SKM-1 (cell line): Measurements from ENCODE around the gene NEGR1.

Experiments
- DNase-seq: peaks from one replicate; lab custom pipeline; 2025; ENCODE audit not compliant: unreplicated experiment; lab: John Stamatoyannopoulos, UW

NEGR1 gene

DNA sequence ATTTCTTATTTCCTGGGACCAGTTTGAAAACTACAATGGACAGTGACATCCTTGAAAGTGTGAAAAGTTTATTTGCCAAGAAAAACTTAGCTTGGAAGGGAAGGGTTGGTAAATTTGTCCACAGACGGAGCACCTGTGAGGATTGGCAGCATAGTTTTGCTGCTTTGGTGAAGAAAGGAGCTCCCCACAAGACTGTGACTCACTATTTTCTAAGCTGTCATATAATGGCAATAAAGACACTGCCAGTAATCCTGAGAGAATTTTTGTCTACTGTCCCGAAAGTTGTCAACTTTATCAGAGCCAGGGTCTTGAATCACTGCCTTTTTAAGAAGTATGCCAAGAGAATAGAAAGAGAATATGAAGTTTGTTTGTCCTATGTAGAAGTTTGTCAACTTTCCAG, 230.8 kb downstream of the NEGR1 start:
- DNase-seq = no peak

DNA sequence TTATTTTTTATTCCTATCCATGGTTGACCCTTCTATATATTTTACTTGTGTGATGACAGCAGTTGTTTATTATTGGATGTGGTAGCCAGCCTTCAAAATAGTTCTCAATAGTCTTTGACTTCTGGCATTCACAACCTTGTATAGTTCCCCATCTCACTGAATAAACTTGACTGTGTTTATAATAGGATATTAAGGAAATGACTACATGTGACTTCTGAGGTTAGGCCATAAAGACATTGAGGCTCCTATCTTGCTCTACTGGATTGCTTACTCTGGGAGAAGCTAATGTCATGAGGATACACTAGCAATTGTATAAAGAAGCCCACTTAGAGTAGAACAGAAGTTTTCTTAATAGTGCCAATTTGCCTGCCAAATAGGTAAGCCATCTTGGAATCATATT, 231.8 kb downstream of the NEGR1 start:
- no peak for DNase-seq

DNA sequence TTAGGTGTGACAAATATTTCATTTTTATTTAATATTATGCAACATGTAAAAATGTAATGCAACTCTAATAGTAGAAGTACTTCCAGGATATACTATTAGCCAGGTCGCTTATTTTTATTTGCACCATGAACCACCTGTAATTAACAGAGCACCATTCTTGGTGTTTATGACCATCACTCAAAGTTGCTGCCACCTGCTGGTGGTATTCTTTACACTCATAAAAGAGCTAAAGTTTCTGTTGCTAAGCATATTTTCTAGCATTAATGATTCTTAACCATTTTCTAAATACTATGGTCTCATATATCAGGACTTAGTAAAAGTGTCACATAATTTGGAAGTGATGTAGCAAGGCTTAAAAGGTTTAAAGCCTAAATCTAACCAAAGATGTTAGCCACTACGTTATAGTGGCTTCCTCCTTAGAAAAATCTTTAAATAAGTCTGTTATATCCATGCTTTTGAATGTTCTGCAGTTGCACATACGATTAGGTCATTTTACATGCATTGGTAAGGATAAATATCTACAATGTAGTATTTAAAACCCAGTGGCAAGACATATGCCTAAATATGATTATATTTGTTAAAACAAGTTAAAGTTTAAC, 244.5 kb downstream of the NEGR1 start:
- peak; percentile 3 for DNase-seq

DNA sequence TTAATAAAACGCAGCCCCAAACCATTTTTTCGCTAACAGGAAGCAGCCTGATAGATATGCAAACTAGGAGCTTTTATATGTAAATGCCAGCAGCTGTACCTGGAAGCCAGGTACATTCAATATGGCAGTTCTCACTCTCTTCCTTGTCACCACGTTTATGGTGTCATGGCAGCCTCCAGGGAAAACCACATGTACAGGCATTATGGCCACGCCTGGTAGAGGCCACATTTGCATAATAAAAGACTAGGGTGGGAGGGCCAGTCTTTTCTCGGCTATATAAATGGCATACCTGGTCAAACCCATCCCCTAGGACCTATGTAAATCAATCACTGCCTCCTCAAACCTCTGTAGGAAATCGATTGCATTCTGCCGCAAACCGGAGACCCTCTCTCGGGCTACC, 247.5 kb downstream of the NEGR1 start:
- DNase-seq = no peak

DNA sequence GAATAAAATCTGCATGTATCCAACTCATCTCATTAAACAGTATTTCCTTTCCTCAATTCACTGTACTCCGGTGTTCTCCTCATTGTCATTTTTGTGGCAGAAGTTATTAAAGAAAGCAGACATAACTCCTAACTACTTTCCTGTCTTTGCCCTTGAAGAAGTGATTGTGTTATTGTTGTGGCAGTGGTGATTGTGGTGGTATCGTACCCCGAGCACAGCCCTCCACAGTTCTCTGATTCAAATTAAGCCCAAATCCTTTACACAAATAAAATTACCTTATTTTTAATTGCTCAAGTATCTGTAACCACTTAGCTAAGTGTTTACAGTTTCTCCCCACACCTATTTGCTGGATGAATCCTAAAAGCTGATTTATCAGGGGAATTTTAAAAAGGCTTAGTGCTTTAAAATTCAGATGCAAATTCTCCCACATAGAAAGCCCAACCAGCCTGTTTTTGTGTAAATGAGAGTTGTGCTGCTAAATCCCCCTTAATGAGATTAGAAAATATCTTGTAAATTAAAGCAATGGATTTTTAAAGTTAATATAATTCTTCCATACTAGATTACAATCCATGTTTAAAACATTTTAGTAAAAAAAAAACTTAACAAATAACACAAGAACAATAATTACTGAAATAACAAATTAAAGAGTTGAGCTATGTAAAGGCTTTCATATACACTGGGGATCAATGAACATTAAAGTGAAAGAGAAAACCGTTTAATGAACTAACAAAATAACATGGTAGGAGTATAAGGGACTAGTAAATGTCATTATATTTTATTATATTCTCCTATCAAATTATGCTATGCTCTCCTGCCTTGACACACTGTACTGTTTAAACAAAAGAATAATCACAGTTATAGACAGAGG, 259.0 kb downstream of the NEGR1 start:
- DNase-seq = no peak

DNA sequence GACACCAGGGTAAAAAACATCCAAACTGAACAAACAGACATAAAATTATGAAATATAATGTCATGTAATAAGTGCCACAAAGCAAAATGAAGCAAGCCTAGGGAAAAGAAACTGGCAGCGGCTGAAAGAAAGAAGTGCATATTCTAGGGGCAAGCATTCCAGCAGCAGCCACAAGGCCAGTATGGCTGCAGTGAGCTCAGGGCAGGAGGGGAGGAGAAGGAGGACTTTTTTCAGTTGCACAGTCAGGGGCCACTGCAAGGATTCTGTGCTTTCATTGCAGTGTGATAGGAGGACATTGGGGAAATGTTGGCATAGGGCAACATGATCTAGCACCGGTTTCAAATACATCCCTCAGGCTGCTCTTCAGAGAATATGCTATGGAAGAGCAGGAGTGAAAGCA, 263.8 kb downstream of the NEGR1 start:
- no peak for DNase-seq

DNA sequence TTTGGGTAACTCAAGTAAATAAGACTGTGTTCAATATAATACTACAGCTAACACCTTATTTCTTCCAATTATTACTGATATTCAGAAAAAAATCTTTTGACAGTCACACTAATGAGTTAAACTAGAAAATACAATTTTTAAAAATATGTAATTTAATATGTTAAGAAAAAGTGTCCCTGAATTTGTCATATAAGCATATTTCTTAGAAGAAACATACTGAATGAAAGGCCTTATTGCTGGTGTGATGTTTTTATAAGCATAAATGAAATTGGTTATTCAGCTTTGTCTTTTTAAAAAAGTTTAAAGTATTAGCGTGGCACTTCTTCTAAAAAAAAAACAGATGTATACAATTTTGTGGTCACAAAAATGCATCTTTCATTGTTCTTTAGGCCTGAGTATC, 267.3 kb downstream of the NEGR1 start:
- DNase-seq = no peak

DNA sequence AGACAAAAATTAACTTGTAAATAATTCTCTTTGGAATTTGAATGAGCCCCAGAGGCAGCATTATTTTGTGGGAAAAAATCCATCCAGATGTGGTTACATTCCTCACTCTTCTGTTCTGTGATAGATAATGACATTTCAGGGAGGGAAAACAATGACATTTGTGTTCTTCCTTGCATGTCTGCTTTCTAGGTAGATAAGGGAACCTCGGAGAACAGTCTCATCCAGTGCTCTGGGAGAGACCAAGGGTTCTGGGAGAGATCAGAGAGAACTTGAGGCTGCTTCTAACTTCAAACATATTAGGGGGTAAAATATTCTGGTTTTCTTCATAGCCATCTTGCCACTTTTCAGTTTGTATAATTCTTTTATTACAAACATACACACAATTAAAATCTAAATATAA, 269.2 kb downstream of the NEGR1 start:
- DNase-seq = no peak

DNA sequence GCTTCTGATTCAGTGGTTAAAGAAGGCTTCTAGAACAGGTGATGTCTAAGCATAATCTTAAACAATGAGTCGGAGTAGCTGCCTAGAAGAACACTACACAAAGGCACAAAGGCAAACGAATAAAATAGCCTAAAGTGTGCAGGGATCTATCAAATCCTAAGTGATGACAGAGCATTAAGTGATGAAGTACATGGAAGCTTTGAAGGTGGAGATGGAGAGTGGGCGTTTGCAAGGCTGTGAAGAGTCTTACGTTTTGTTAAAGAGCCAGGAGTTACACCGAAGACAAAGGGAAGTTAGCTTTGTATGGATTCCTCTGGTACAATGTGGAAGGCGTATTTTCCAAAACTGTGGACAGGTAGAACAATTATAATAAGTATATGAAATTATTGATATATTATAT, 270.6 kb downstream of the NEGR1 start:
- DNase-seq = no peak

DNA sequence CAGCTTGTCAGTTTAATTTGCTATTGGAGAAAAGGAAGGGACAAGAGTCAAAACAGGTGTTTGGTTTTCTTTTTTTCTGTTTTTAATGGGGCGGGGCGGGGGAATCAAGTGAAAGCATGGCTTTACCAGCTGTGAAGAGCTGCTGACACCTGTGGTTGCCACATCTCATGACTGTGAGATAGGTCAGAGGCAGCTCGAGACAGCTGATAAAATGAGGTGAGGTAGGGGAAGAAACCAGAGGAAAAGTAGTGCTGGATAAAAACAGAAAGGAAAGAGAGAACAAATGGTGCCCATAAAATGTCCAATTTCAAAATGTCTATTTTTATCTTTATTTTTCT, 272.3 kb downstream of the NEGR1 start:
- DNase-seq = no peak

DNA sequence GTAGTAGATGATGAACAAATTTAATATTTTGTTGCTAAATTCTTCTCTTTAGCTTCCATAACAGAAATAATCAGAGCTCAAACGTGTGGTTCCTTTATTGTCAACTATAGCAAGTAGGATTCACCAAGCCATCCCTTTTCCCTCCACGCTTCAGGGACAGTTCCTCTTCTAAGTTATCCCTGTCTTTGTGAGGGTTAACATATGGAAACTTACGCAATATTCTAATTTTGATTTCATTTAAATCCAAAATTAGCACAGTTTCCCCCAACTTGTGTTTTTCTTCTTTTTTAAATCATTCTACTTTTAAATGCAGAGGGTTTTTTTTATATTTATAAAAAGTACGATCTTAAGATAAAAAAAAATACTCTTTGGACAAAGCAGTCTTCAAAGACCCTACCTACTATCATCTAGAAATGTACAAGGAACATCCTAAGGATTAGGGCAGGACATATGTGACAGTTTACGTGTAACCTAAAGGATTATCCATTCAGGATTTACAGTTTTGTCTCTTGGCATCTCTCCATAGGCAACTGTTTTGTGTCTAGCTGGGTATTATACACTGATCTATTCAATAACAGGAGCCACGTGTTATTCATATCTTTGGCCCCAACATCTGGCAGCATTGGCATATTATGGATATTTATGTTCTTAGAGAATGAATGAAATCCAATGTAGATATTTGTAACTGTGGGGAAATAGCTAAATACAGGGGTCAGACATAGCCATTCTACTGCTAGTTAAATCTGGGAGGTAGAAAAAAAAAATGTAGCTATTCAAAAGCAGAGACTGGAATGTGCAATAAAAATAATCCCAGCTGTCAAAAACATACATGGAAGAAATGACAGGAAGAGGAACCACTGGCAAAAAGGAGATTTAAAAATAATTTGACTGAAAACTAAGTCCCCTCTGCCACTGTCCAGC, 272.9 kb downstream of the NEGR1 start:
- no peak for DNase-seq

DNA sequence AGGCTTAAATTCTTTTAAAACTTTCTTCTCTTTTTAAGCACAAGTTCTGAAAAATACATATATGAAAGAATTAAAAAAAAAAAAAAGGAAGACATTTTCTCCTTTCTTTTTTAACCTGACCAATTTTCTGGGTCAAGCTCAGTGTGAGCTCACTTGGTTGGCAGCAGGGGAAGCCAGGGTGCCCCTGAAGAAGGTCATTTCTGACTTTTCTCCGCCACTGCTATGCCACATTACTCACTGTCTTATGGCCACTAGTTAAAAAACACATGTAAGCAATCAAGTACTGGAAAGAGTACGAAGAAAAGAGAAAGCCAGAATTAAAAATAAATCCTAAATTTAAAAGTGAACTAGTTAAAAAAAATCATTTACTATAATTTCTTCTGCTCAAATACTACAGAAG, 275.0 kb downstream of the NEGR1 start:
- no peak for DNase-seq

DNA sequence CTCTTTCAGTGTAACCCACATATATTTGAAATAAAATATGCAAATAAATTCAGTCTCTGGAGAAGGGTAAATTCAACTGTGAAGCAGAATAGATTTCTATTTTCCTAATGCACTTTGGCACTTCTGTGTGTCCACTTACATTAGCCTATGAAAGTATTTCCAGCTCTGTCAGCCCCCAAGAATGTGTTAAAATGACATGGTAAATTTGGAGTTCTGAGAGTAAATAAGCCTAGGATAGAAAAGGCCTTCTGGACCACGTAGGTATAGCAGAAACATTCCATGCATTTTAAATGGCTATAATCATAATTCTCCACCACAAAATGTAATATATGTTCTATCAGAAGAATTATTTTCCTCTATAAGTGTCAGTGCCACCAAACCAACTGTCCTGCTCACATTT, 276.2 kb downstream of the NEGR1 start:
- DNase-seq = no peak

DNA sequence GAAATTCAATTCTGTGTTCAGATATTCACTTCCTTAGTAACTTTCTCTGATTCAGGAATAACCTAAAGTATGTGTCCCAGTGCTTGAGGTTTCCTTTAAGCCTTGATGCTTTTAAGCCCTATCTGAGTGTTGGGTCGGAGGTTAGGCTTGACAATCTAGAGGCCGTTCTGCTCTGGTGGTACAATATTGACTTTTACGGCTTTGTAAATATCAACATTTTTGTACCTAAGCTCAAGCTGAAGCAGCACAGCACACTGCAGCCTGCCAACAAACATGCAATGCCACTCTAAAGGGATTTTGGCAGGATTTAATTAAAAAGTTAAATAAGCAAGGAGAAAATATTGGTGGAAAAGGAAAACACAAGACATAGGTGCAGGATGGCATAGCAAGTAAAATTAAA, 279.2 kb downstream of the NEGR1 start:
- DNase-seq = no peak

DNA sequence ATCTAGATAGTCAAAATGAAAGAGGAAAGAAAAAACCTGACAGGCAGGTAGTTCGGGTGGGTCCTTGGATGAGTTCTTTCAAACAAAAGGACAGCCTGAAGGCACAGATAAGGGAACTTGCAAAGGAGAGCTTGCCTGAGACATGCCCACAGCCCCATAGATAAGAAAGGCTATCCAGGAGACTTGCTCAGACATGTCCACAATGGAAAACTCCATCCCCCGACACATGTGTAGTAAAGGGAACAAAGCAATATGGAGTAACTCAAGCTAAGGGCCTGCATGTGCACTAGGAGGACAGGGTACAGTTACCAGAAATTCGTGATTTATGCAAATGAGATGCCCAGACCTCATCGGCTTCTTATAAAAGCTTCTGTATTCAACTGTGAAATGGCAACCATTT, 281.5 kb downstream of the NEGR1 start:
- DNase-seq = no peak

DNA sequence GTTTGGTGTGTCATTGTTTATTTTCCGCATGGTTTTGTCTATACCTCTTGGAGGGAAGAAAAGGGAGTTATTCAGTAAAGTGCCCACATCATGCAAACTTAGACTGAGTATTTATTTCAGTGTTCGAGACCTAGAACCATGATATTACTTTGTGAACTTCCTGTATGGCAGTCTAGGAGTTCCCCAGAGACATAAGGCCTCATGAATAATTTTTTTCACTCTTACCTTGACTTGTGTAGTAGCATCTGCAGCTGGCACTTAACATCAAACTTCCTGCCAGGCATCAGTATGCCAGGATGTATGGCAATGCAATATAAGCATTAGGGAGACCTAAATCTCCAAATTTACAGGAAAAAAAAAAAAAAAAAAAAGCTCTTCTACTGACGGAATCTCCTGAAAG, 287.7 kb downstream of the NEGR1 start:
- no peak for DNase-seq

DNA sequence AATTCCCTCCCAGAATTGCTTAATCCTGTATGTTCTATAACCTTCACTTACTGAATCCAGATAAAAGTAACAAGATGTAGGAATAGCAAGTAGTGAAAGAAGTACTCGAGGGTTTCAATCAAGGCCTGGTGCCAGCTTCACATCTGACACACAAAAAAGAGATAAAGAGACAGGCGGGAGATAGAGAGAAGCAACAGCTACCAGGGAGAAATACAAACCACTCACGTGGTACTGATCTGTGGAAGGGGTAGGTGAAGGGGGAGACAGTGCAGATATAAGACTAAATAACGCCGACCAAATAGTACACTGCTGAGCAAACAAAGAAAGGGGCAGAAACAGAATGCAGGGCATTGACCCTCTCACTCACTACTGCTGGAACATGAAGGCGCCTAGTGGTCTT, 295.2 kb downstream of the NEGR1 start:
- DNase-seq = no peak

DNA sequence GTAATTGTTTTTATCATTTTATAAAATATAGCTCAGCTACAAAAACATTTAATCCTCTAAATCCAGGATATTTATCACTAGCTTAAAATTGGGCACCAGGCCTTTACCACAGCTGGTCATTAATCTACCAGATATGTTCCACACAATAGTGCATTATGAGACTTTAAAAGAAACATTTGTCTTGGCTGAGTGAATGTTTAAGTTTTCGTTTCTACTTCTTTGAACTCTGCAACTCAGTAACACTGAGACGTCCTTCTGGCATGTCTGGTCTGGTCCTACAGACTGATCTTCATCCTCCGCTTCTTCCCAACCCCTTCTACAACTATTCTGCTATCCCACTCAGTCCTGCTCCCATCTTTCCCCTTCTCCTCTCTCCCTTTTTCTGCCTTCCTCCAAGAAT, 296.2 kb downstream of the NEGR1 start:
- no peak for DNase-seq

DNA sequence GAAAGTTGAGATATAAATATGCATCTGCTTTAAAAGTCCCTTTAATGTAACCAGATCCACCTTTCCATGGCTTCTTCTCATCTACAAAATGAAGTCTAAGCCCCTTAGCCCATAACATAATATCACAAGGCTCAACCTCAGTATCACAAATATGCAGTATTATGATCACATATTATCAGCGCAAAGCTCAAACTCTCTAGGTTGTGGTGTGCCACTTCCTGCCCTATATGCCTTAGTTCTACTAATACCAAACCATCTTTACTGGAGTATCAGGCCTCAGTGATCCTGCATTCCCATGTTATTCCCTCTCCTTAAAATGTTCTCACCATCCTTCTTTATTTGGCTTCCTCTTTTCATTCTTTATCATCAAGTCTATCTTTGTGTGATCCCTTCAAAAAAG, 301.8 kb downstream of the NEGR1 start:
- no peak for DNase-seq

DNA sequence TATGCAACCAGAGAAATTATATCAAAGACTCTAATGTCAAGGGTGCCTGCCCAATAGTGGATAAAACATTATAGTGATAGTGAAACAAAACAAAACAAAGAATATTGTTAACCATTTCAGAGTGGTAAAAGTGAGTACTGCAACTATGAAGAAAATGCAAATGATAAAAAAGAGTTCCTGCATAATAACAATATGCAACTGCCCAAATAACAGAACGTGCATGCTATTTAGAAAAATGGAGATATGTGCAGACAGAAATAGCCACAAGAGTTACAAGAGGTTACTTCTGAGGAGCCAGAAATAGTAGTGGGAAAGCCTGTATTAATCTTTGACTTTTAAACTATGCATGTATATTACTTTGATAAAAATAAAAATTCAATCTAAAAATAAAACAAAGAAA, 302.5 kb downstream of the NEGR1 start:
- no peak for DNase-seq

DNA sequence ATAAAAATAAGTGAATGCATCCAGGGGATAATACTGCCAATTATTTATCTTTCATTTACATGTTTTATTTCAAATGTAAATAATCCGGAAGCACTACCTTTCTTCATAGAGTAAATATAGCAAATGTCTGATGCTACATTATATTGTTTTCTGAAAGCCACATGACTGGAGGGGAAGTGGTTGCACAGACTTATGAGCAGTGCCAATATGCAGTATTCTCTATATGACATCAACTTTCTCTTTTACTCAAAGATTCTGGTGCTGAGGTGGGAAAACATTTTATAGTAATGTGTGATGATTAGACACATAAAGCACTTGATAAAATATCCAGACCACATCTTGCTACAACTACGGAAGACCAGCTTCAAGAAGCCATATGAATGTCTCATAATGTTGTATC, 314.7 kb downstream of the NEGR1 start:
- no peak for DNase-seq

DNA sequence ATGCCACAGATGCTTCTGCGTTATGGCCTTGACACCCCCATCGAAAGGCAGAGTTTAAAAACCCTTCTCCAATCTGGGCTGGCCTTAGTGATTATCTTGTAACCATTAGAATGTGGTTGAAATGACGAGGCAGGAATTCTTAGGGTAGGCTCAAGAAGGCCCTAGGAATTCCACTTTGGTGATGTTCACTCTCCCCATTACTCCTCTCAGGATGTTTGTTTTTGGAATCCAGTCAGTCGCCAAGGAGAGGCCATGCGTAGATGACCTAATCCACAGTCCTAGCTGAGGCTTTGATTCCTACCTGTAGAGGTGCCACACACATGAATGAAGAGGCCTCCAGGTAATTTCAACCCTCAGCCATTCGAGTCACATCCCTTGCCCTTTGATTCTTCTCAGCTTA, 318.2 kb downstream of the NEGR1 start:
- no peak for DNase-seq
